Measurements from ENCODE around the gene CTIF. TPM values are rescaled to one million over a fixed set of nuclear protein-coding genes. Genes with fewer than 3 reads are reported as not detected.
A peak's percentile ranks its signal among the peaks of the same experiment; 100 is the strongest.
"Not testable (repeated sequence)": the region's sequence is repeated elsewhere in the genome, so short reads cannot be mapped to it uniquely, and the experiment has no call there.

Gene CTIF
- total RNA-seq, 1 experiment from 2014 or later = 5.9 TPM

DNA sequence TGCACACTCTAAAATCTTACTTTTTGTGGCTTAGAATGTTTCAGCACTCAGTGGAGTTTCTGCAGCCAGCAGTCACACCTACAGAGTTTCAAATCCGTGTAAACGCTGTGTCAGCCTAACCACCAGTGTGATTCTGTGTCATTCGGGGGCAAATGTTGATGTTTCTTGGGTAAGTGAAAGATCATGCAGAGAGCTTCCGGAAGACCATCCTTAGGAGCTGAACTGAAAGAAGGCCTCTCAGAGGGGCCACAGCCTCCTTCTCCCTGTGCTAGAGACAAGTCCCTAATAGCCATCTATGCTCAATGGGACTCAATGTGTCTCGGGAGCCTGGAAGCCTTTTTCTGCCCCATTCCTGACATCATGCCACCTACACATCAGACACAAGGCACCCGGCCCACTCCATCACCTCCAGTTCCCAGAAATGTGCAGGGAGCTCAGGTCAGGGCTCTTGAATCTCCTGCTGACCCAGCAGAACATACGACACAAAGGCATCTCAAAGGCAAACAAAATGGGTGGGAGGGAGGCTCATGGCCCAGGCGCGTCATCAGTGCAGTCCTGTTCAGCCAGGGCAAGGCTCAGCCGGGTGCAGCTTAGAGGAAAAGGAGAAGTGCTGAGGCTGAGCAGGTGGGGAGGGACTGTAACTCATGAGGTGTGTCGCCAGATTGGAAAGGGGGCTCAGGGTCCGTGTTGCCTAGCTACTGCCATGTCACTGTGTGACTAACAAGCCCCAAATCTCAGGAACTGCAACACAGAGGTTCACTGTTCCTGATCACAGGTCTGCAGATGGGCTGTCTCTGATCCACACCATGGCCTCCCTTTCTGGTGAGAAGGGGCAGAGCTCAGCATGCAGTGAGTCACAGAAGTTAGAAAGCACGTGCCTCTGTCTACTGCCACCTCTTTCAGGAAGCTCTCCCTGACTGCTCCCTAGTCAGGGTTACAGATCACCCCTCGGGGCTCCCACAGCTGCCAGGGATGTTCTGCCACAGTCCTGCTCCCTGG is 329.9 kb downstream of the CTIF start:
- in situ Hi-C loops (cut with HindIII; ENCODE audit: low sequenced_read_pairs) = no loop called here

DNA sequence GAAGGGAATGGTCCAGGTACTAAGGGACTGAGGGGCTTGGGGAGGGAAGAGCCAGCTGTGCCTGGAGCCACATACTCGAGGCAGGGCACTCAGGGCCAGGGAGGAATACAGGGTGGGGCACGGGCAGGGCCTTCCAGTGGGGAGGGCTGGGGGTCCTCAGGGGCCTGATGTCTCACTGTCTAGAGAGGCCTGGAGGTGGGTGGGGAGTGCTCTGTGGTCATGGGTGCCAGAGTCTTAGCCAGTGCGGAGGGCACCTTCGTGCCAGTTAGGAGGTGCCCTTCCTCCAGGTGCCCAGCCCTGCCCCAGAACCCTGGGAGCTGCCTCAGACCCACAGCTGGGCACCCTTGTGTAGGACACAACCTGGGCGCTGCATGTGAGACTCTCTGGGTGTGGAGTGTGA is 330.8 kb downstream of the CTIF start:
- in situ Hi-C loops (cut with HindIII; ENCODE audit: low sequenced_read_pairs) = no loop called here
- no peak for DNase-seq (ENCODE audit: low spot score)

More for the DNA sequence above, 329.9 kb downstream of the CTIF start:
- DNase-seq (ENCODE audit: low spot score) = no peak

DNA sequence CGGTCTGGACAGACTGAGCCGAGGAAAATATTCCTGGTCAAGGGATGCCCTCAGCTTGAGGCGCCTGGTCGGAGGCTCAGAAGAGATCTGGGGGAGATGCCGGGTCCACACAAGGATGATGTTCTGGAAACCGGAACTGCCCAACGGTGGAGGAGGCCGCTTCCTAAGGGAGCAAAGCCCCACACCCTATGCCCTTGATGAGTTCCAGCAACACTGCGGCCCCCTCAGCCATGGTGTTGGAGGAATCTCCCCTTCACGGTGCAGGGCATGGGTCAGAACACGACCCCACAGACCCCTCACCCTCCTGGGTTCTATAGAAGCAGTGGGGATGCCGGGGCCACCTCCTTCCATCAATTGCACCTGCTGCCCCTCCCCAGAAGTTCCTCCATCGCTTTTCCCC is 332.1 kb downstream of the CTIF start:
- in situ Hi-C loops (cut with HindIII; ENCODE audit: low sequenced_read_pairs) = not testable (repeated sequence)

DNA sequence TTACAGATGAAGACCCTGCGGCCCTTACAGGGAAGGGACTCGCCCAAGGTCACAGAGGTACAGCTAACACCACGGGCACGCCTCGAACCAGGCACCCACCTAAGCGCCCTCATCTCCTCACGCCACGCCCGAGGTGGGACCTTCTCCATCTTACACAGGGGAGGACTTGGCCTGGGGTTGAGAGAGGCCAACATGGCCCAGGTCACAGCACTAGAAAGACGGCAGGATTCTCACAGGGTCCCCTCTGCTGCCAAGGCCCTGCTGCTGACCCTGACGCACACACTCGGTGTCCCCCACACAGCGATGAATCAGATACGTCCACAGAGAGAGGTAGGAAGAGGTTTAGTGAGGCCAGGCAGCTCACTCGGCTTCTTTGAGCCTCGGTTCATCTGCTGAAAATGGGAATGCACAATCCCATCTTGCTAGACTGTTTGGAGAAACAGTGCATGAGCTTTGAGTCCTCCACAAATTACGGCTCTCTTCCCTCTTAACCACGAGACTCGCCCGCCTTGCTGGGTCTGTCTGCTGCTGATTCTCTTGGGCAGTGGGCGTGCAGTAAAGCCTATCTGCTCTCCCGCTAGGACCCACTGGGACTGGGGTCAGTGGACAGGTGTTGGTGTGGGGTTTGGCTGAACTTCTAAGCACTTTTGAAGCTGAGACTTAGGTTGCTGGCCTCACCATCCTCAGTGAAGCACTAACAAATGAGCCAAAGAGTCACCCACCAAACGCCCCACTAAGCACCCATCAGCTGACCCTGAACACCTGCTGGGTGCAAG is 332.7 kb downstream of the CTIF start:
- no peak for DNase-seq (ENCODE audit: low spot score)
- in situ Hi-C loops (cut with HindIII; ENCODE audit: low sequenced_read_pairs) = no loop called here

More for the DNA sequence above, 332.1 kb downstream of the CTIF start:
- not testable (repeated sequence) for DNase-seq (ENCODE audit: low spot score)

DNA sequence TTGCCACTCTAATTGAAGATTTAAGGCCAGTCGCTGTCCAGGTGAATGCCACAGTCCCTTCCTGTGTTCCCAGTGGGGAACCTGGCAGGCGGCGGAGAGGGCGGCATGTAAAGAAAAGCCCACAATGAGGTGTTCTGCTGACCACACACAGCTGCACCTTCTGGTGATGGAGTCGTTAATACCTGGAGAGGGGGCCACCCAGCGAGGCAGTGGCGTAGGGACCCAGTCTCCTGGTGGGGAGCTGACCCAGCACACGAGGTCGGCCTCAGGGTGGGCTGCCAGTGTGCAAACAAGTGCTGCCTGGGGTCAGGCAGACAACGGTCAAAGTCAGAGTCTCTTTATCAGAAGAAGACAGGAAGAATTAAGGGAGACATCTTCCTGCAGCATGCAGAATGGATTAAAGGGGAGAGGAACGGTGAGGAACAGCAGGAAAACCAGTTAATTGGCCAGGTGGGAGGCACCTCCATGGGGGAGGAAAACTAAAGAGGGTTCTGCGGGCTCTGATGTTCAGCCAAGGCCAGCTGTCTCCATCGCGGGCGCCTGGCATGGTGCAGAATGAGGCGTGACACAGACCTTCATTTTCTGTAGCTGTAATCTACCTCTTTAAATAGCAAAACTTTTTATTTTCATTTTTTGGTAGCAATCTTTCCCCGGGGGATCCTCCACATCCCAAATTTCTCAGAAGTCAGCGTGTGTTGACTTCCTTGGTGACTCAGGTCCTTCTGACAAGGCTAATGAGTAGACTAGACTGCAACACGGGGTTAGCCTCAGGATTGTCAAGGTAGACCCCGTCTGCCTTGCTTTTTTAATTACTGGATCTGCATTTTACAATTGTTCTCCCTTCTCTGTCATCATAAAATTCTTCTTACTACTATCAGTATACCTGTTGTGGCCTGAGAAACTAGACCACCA is 333.7 kb downstream of the CTIF start:
- in situ Hi-C loops (cut with HindIII; ENCODE audit: low sequenced_read_pairs) = no loop called here
- DNase-seq (ENCODE audit: low spot score) = peak; percentile 47

DNA sequence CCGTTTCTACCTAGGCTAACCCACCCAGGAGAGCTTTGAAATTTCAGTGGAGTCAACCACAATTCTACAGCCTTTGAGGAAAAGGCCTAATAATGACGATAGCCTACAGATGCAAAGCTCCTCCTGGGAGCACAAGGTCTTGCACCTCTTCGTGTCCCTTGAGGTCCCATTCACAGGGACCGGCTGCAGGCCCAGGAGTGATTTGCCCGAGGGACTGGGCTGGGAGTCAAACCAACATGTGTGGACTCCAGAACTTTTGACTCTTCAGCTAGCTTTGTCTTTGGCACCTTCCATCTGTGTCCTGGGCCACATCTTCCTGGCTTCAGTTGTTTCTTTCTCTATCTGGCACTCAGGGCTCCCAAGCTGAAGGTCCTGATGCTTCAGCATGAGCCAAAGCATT is 335.4 kb downstream of the CTIF start:
- DNase-seq (ENCODE audit: low spot score) = no peak
- in situ Hi-C loops (cut with HindIII; ENCODE audit: low sequenced_read_pairs) = no loop called here

DNA sequence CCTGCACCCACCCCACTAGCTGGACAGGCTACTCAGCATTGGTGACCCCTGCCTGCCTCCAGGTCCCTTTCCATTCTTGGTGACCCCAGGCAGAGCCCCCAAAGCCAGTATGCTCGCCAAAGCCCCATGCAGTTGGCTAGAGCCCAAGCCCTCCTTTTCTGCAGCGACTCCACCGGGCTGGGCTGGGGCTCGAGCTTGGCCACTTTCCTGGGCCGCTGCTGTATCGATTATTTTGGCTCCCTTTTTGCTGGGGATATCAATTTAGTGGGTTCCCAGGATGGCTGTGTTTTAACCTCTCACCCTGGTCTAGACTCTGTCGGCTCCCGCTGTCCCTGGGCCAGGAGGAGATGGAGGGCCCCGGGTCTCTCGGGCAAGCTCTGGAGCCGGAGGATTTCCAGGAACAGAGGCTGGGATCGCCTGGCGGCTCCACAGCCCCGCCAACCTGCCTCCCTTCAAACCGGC is 335.9 kb downstream of the CTIF start:
- in situ Hi-C loops (cut with HindIII; ENCODE audit: low sequenced_read_pairs) = loop anchor here (5.0 kb wide), 1 partner anchor 67 kb away; no protein-coding TSS in a partner anchor
- DNase-seq (ENCODE audit: low spot score) = no peak

DNA sequence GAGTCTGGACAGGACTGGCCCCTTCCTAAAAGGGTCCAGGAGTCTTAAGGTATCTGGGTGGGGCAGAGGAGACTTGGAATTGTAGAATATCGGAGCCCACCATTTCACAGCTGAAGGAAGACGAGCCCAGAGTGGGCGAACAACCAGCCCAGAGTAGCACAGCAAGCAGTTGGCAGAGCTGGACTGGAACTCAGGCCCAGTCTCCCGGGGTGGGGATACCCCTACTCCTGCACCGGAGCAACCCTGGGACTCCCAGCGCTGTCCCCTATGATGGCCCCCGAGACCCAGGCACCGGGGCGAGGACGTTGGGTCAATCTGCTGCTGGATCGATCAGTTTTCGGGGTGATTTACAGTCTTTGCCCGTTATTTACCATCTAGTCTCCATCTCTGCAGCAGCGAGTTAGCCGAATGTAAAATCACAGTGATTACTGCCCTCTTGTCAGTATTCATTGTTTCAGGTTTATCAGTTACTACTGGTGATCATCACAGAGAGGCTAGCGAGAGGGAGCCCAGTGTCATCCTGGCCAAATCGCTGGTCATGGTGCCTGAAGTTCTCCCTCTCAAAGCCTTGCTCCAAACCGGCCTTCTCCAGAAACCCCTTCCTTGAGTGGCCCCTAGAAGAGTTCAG is 336.6 kb downstream of the CTIF start:
- DNase-seq (ENCODE audit: low spot score) = no peak
- in situ Hi-C loops (cut with HindIII; ENCODE audit: low sequenced_read_pairs) = loop anchor here (5.0 kb wide), 1 partner anchor 68 kb away; no protein-coding TSS in a partner anchor

DNA sequence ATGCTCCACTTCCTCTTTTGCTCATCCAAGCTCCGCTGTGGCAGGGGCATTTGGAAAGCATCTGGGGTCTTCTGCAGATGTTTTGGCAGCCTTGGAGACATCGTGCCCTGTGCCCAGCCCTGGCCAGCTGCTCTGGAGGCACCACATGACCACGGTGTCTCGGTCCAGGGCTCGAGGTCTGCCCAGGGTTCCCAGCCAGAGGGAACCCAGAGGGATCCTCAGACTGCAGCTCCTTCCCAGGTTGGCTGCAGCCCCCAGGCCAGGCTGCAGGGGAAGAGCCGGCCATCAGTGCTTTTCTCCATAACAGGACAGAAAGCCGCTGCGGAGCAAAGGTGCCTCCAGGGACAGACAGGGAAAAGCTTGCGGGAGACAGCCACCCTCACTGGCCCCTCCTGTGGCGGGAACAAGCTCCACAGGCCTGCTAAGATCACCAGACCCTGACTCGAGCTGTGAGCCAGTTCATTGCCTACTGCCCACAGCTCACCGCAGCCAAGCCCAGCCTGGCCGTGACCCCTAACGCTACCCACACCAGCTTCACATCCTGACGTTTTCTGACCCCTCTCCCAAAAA is 337.2 kb downstream of the CTIF start:
- no peak for DNase-seq (ENCODE audit: low spot score)
- in situ Hi-C loops (cut with HindIII; ENCODE audit: low sequenced_read_pairs) = loop anchor here (5.0 kb wide), 1 partner anchor 69 kb away; no protein-coding TSS in a partner anchor

DNA sequence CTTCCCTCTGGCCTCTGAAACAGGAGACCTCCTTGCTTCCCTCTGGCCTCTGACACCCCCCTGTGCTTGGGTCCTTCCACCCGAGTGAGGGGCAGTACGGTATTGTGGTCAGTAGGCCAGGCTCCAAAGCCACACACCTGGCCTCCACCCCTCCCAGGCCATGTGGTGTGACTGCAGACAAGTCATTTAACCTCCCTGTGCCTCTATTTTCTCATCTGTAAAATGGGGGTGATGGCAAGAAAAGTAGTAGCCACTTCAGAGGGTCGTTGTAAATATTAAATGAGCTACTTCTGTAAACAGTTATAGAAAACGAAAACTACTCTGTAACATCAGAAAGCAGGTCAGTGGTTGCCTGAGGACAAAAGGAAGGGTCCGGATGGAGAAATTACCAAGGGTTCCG is 337.8 kb downstream of the CTIF start:
- DNase-seq (ENCODE audit: low spot score) = no peak
- in situ Hi-C loops (cut with HindIII; ENCODE audit: low sequenced_read_pairs) = loop anchor here (5.0 kb wide), 1 partner anchor 69 kb away; no protein-coding TSS in a partner anchor

DNA sequence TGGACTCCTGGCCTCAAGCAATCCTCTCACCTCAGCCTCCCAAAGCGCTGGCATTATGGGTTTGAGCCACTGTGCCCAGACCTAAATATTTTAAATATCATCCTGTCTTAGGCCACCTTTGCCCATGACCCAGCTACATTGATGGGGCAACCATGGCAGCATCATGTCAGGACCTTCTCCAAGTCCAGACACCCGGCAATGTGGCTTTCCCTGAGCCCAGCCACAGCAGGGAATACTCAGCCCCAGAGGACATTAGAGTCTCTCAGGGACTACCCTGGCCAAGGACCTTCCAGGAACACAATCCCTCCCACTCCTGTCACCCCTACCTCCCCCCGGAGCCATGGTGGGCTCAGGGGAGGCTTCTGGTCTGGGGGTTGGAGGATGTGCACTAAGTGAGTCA is 339.1 kb downstream of the CTIF start:
- DNase-seq (ENCODE audit: low spot score) = no peak
- in situ Hi-C loops (cut with HindIII; ENCODE audit: low sequenced_read_pairs) = loop anchor here (5.0 kb wide), 1 partner anchor 71 kb away; no protein-coding TSS in a partner anchor

DNA sequence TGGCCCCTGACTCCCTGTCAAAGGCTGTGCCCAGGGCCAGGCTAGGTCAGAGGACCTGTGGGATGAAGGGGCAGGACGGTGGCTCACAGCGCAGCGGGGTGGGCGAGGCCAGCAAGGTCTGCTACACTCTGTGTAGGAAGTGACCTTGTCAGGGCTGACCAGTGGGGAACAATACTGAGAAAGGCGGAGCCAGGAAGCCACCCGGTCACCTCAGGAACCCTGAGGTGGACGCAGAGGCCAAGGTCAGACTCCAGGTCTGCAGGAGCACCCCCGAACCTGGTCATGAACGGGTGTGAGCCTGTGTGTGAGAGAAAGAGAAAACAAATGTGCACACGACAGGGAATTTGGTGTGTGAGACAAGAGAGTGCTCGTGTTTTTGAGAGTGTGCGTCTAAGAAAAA is 339.6 kb downstream of the CTIF start:
- no peak for DNase-seq (ENCODE audit: low spot score)
- in situ Hi-C loops (cut with HindIII; ENCODE audit: low sequenced_read_pairs) = loop anchor here (5.0 kb wide), 1 partner anchor 71 kb away; no protein-coding TSS in a partner anchor

DNA sequence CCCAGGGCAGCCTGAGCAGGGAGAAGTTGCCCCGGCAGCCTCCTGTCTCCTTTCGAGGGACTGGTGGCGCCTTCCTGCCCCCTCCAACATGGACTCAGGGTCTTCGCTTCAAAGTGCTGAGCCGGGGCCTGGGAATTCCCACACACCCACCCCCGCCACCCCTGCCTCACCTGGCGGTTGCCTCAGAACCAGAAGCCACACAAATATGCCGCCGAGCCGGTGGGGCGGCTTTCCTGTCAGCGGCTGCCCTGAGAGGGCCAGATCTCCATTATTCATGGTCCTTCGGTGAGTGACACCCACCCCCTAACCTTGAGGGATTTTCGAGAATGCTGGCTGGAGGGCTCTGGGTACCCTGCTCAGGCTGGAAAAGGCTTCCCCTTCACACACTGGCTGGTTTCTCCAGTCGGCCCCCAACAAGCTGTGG is 340.2 kb downstream of the CTIF start:
- DNase-seq (ENCODE audit: low spot score) = no peak

DNA sequence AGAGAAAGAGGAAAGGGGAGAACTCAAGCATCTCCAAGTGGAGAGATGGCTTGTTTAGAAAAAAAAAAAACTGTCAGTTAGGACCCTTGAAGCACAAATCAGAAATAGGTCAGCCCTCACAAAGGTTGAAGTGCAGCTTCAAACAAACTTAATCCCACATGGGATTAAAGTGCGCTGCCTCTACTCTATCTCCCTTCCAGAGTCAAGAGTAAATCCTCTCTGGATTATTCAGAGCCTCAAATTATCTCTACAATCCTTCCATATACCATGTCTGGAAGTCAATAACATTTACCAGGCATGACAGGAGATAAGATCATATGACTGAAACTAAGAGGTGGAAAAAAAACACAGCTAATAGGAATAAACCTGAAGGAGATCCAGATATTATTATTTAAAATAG is 342.1 kb downstream of the CTIF start:
- no peak for DNase-seq (ENCODE audit: low spot score)
- in situ Hi-C loops (cut with HindIII; ENCODE audit: low sequenced_read_pairs) = no loop called here

More for the DNA sequence above, 340.2 kb downstream of the CTIF start:
- in situ Hi-C loops (cut with HindIII; ENCODE audit: low sequenced_read_pairs) = loop anchor here (5.0 kb wide), 1 partner anchor 72 kb away; no protein-coding TSS in a partner anchor

DNA sequence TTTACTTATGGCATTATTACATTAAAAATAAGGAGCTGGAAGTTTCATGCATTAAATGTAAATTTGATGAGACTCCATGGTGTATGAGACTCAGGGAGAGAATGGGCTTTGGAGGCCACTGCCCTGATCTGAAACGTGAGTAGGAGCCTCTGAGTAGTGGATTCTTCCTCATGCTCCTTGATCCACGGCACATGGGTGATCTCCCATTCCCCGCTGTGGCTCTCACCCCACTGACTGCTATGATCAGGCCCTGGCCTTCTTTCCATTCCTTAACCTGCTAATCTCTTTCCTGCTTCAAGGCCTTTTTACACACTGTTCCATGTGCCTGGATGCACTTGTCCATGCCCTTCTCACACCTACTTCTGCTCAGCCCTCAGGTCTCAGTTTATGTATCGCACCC is 343.5 kb downstream of the CTIF start:
- in situ Hi-C loops (cut with HindIII; ENCODE audit: low sequenced_read_pairs) = no loop called here
- no peak for DNase-seq (ENCODE audit: low spot score)

DNA sequence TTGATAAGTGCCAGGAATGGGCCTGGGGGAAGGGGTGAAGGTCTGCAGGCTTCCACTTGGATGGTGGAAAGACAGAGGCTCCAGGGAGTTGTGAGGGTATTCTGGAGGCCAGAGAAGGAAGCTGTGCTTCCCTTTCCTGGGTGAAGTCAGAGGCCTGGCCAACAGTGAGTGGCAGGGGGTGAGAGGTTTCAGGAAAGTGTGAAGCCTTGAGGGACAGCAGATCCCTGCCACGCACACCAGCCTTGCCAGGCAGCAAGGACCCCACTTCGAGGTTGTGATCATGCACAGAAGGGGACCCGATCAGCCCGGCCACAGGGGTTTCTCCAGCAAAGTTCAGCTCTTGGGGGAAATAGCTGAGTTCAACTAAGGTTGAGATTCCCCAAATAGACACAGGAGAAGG is 345.5 kb downstream of the CTIF start:
- DNase-seq (ENCODE audit: low spot score) = no peak
- in situ Hi-C loops (cut with HindIII; ENCODE audit: low sequenced_read_pairs) = no loop called here

DNA sequence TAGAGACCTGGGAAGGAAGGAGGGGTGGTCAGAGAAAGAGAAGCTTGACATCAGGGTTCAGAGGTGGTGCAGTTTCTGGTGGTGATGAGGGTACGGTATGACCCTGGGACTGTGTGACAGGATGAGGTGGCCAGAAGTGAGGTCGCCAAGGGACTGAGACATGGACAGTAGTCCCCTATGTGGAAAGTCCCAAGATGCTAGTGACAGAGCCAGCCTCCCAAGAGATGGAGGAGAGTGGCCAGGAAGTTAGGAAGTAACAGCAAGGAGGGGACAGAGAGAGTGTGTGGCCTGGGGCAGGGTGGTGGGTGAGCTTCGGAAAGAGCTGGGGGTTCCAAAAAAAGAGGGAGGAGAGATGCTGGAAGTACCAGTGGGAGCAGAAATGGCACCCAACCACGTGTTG is 345.9 kb downstream of the CTIF start:
- in situ Hi-C loops (cut with HindIII; ENCODE audit: low sequenced_read_pairs) = no loop called here
- no peak for DNase-seq (ENCODE audit: low spot score)

Data from G401 (cell line).